ENCODE results near the gene YES1.
A peak's percentile ranks its signal among the peaks of the same experiment; 100 is the strongest.

Gene YES1

DNA sequence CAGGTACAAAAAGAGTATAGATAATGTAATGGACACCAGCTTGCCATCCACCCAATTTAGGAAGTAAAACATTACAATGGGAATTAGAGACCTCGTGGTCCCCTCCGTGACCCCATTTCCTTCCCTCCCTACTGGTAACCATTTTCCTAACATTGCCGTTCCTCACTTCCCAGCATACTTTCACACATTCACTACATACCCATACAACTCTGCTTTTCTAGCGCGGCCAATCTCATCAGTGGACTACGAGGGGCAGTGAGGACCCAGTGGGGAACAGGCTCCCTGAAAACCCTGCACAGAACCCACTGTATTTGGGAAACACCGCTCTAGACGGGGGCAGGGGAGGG is 100.8 kb downstream of the YES1 start:
- H3K27ac ChIP-seq (ENCODE audit: low read length), result peak overlapping the region; percentile 62; the same call in 1 of the 2 replicates

DNA sequence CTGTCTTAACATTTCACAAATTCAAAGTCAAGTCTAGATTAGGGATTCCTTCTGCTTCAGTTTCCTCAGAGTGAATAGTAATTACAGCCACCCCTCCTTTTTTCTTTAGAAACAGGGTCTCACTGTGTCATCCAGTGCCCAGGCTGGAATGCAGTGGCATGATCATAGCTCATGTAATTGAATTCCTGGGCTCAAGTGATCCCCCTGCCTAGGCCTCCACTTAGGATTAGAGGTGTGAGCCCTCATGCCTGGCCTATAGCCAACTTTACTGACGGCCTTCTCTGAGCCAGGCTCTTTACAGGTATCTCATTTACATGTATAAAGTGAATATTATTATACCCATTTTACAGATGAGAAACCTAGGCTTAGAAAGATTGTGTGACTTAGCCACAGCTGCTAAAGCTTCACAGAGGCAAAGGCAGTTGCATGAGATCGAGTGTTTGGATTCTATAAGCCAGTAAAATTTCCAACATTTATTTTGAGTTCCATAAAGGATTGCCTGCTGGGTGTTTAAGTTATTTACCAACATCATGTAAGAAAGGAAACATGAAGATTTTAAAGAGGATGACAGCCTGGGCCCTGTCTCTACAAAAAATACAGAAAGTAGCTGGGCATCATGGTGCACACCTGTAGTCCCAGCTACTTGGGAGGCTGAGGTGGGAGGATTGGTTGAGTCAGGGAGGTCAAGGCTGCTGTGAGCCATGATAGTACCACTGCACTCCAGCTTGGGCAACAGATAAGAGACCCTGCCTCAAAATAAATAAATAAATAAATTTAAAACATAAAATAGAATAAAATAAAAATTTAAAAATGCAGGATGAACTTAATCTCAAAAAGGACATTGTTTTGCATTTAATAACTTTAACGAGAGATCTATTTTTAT is 101.4 kb downstream of the YES1 start:
- Histone ChIP-seq H3K9ac (ENCODE audit: low read length) (peak overlapping the region; percentile 91; the same call in 1 of the 2 replicates), H3K9me2 (replicated peaks; ENCODE audit: insufficient read depth, low read length) (no peaks in the 10 kb centered on the region), H3K79me2 (ENCODE audit: low read length) (peaks cover 16% of the 10 kb centered on the region), H3K9me3 (replicated peaks; ENCODE audit: insufficient read depth, low read length) (no peaks in the 10 kb centered on the region), H2AFZ (ENCODE audit: low read length) (no peak overlapping the region), H3F3A (ENCODE audit: insufficient read depth, low read length) (no peaks in the 10 kb centered on the region), H3K4me2 (ENCODE audit: low read depth, low read length) (peak overlapping the region; percentile 98; the same call in 1 of the 2 replicates), H4K20me1 (ENCODE audit: insufficient read depth, low read length) (no peaks in the 10 kb centered on the region), H3K36me3 (replicated peaks; ENCODE audit: insufficient read depth, low read length) (no peaks in the 10 kb centered on the region), H3K4me3 (ENCODE audit: low read length) (no peak overlapping the region), H3K27ac (ENCODE audit: low read length) (no peak overlapping the region), H3K27me3 (replicated peaks; ENCODE audit: insufficient read depth, low read length) (no peaks in the 10 kb centered on the region), H3K4me1 (ENCODE audit: low read length) (no peaks in the 10 kb centered on the region)
- TF ChIP-seq, protein P1, sequence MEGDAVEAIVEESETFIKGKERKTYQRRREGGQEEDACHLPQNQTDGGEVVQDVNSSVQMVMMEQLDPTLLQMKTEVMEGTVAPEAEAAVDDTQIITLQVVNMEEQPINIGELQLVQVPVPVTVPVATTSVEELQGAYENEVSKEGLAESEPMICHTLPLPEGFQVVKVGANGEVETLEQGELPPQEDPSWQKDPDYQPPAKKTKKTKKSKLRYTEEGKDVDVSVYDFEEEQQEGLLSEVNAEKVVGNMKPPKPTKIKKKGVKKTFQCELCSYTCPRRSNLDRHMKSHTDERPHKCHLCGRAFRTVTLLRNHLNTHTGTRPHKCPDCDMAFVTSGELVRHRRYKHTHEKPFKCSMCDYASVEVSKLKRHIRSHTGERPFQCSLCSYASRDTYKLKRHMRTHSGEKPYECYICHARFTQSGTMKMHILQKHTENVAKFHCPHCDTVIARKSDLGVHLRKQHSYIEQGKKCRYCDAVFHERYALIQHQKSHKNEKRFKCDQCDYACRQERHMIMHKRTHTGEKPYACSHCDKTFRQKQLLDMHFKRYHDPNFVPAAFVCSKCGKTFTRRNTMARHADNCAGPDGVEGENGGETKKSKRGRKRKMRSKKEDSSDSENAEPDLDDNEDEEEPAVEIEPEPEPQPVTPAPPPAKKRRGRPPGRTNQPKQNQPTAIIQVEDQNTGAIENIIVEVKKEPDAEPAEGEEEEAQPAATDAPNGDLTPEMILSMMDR (IDR thresholded peaks at IDR 0.05; ENCODE audit: low read length), result no peak
- TF ChIP-seq EZH2phosphoT487 (IDR thresholded peaks at IDR 0.05; ENCODE audit: low read length) (no peak), EZH2 (optimal IDR thresholded peaks at IDR 0.05; ENCODE audit: low read depth, low read length) (no peak)
- no peak for DNase-seq

More for the DNA sequence above, 100.8 kb downstream of the YES1 start:
- DNase-seq, result no peak
- TF ChIP-seq EZH2phosphoT487 (IDR thresholded peaks at IDR 0.05; ENCODE audit: low read length) (no peak), EZH2 (optimal IDR thresholded peaks at IDR 0.05; ENCODE audit: low read depth, low read length) (no peak)
- TF ChIP-seq, protein P1 (IDR thresholded peaks at IDR 0.05; ENCODE audit: low read length), result no peak
- Histone ChIP-seq H3K4me2 (ENCODE audit: low read depth, low read length) (peak overlapping the region; percentile 98), H3K9me2 (replicated peaks; ENCODE audit: insufficient read depth, low read length) (no peaks in the 10 kb centered on the region), H3K27me3 (replicated peaks; ENCODE audit: insufficient read depth, low read length) (no peaks in the 10 kb centered on the region), H3K79me2 (ENCODE audit: low read length) (peaks cover 16% of the 10 kb centered on the region), H3F3A (ENCODE audit: insufficient read depth, low read length) (no peaks in the 10 kb centered on the region), H4K20me1 (ENCODE audit: insufficient read depth, low read length) (no peaks in the 10 kb centered on the region), H3K4me1 (ENCODE audit: low read length) (no peaks in the 10 kb centered on the region), H3K36me3 (replicated peaks; ENCODE audit: insufficient read depth, low read length) (no peaks in the 10 kb centered on the region), H3K9ac (ENCODE audit: low read length) (peak overlapping the region; percentile 91), H3K9me3 (replicated peaks; ENCODE audit: insufficient read depth, low read length) (no peaks in the 10 kb centered on the region), H2AFZ (ENCODE audit: low read length) (peak overlapping the region; percentile 77), H3K4me3 (ENCODE audit: low read length) (peak overlapping the region; percentile 90)

DNA sequence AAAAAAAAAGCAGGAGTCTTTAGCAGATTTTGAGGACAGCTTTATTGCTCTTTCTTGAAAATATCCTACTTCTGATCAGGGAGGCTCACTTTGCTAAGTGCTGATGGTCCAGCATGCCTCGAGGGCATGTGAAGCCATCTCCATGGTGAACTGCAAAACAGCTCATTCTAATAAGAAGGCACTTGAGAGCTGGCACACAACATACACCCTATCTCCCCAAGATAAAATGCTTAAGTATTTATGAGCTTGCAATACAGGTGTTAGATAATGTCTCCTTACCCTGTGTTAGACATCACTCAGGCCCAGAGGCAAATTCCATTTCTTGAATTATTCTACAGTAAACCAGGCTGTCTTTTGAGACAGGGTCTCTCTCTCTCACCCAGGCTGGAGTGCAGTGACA is 102.3 kb downstream of the YES1 start:
- Histone ChIP-seq H3K36me3 (replicated peaks; ENCODE audit: insufficient read depth, low read length) (no peaks in the 10 kb centered on the region), H3K79me2 (ENCODE audit: low read length) (peaks cover 16% of the 10 kb centered on the region), H3K4me1 (ENCODE audit: low read length) (no peaks in the 10 kb centered on the region), H3K4me2 (ENCODE audit: low read depth, low read length) (no peak overlapping the region), H3K27me3 (replicated peaks; ENCODE audit: insufficient read depth, low read length) (no peaks in the 10 kb centered on the region), H4K20me1 (ENCODE audit: insufficient read depth, low read length) (no peaks in the 10 kb centered on the region), H3K9me3 (replicated peaks; ENCODE audit: insufficient read depth, low read length) (no peaks in the 10 kb centered on the region), H3K9me2 (replicated peaks; ENCODE audit: insufficient read depth, low read length) (no peaks in the 10 kb centered on the region), H3F3A (ENCODE audit: insufficient read depth, low read length) (no peaks in the 10 kb centered on the region), H3K27ac (ENCODE audit: low read length) (no peak overlapping the region), H3K9ac (ENCODE audit: low read length) (no peak overlapping the region), H3K4me3 (ENCODE audit: low read length) (no peak overlapping the region), H2AFZ (ENCODE audit: low read length) (no peak overlapping the region)
- DNase-seq, result no peak
- no peak for TF ChIP-seq EZH2 (optimal IDR thresholded peaks at IDR 0.05; ENCODE audit: low read depth, low read length)
- TF ChIP-seq, protein P1 (IDR thresholded peaks at IDR 0.05; ENCODE audit: low read length), result no peak
- TF ChIP-seq EZH2phosphoT487 (IDR thresholded peaks at IDR 0.05; ENCODE audit: low read length), result no peak

Data from MM.1S (cell line).